NCI-H2227 treated with DMSO at 0.1 percent for 48 hours (cell line): ENCODE measurements around the gene GAL3ST3.
"Not testable (repeated sequence)": the region's sequence is repeated elsewhere in the genome, so short reads cannot be mapped to it uniquely, and the experiment has no call there.

Experiments
- DNase-seq: peaks from one replicate; lab custom pipeline; 2025; lab: John Stamatoyannopoulos, UW

The GAL3ST3 gene

GRCh38 chr11:66044757-66045156 is 4.2 kb downstream of the GAL3ST3 start:
- no peak for DNase-seq

- no peak for DNase-seq
These were observed 5.7 kb downstream of the GAL3ST3 start for GRCh38 chr11:66042996-66043906.

DNA sequence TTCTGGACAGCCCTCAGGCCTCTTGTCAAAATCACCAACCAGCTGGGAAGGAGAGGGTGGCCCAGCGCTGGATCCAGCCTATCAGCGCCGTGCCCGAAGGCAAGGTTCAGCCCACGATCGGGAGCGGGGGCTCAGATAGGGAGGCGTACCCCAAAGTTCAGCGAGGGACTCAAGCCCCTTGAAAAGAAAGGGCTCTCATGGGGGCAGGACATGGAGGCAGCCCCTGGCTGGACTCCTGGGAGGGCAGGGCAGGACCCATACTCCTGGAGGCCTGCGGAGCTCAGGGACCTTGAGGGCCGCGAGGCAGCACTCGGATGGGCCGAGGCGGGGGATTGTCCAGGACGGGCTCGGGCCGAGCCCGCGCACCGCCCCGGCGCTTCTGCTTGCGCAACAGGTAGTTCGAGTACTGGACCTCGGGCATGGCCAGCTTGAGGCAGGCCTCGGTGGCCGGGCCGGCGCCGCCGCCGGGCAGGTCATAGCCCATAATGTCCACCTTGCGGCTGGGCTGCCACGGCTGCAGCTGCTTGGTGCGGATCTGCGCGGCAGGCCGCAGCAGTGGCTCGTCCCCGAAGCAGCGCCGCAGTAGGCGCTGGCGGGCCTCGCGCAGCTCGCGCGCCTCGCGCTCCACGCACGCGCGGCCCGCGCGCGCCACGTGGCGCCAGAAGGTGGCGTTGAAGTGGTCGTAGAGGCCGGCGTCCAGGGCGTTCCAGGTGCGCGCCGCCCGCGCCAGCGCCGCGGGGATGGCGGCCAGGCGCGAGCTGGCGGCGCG is 6.5 kb downstream of the GAL3ST3 start:
- no peak for DNase-seq

DNA sequence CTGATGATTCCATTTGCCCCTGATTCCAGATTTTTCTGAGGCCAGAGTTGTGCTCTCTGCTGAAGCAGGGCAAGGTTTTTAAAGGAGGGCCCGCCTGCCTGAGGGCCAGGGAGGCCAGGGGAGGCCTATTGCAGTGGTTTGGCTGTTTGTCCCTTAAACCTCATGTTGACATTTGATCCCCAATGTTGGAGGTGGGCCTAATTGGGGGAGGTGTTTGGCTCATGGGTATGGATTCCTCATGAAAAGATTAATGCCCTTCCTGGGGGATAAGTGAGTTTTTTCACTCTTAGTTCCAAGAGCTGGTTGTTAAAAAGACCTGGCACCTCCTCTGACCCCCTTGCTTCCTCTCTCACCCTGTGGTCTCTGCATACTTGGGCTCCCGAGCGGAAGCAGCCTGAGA is 9.2 kb downstream of the GAL3ST3 start:
- DNase-seq: no peak

DNA sequence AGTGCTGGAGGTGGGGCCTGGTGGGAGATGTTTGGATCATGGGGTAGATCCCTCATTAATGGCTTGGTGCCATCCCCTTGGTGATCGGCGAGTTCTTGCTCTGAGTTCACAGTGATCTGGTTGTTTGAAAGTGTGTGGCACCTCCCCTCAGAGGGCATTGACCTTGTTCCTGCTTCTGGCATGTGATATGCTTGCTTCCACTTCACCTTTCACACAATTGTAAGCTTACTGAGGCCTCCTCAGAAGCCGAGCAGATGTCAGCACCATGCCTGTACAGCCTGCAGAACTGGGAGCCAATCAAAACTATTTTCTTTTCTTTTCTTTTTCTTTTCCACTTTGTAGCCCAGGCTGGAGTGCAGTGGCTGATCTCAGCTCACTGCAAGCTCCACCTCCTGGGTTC is 11.6 kb downstream of the GAL3ST3 start:
- DNase-seq: no peak

GRCh38 chr11:66036334-66036710 is 12.6 kb downstream of the GAL3ST3 start:
- no peak for DNase-seq

- DNase-seq: no peak
These were observed 13.2 kb downstream of the GAL3ST3 start for GRCh38 chr11:66035653-66036333.

DNA sequence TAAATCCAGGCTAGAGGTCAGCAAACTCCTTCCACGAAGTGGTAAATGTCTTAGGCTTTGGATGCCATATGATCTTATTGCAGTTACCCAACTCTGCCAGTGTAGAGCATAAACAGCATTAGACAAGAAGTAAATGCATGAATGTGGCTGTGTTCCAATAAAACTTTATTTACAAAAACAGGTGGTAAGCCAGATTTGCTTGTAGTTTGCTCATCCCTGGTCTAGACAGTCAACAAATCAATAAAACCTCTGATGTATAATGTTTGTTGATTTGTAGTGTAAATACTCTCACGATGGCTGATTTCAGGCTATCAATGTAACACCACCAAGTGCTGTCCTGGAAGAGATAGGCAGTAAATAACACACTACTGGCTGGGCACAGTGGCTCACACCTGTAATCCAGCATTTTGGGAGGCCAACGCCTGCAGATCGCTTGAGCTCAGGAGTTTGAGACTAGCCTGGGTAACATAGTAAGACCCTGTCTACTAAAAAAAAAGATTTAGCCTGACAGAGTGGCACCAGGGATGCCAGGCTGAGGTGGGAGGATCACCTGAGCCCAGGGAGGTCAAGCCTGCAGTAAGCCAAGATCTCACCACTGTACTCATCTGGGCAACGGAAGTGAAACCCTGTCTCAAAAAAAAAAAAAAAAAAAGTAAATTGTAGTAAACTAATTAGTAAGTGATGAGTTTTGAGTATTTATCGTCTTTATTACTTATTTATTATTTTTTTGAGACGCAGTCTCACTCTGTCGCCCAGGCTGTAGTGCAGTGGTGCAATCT is 15.8 kb downstream of the GAL3ST3 start:
- no peak for DNase-seq

- DNase-seq: no peak
These were observed 22.9 kb downstream of the GAL3ST3 start, which contains the start of gene CATSPER1 for GRCh38 chr11:66026017-66026529. CATSPER1 (minus strand) TSS chr11:66026479; CDS start chr11:66026379, 100 bp downstream.

DNA sequence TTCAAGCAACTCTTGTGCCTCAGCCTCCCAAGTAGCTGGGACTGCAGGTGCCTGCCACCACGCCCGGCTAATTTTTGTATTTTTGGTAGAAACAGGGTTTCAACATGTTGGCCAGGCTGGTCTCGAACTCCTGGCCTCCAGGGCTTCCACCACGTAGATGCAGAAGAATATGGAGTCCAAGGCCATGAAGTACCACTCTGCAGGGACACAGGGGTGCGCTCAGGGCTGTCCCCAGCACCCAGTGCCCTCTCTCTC is 25.8 kb downstream of the GAL3ST3 start:
- not testable (repeated sequence) for DNase-seq

- peak; percentile 52 for DNase-seq
These were observed 26.4 kb downstream of the GAL3ST3 start for GRCh38 chr11:66022401-66023185.

GRCh38 chr11:66020618-66021357 is 28.2 kb downstream of the GAL3ST3 start:
- no peak for DNase-seq

- no peak for DNase-seq
These were observed 28.7 kb downstream of the GAL3ST3 start for GRCh38 chr11:66020212-66020611.

GRCh38 chr11:66017321-66017720 is 31.6 kb downstream of the GAL3ST3 start:
- no peak for DNase-seq

DNA sequence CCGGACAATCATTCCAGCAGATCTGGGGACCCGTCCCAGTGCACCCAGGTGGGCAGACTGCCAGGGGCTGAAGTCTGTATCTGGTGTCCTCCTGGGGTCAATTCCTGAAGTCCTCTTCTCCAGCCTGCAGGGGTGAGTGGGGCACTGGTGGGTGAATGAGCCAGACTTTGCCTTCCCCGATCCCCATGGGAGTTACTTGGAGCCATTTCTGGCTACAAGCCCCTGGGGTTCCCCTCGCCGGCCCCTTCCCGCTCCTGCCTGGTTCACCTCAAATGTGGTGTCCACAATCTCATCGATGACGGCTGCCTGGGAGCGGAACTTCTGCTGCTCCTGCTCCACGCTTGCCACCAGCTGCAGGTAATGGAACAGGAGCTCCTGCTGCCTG is 32.2 kb downstream of the GAL3ST3 start:
- DNase-seq: no peak

DNA sequence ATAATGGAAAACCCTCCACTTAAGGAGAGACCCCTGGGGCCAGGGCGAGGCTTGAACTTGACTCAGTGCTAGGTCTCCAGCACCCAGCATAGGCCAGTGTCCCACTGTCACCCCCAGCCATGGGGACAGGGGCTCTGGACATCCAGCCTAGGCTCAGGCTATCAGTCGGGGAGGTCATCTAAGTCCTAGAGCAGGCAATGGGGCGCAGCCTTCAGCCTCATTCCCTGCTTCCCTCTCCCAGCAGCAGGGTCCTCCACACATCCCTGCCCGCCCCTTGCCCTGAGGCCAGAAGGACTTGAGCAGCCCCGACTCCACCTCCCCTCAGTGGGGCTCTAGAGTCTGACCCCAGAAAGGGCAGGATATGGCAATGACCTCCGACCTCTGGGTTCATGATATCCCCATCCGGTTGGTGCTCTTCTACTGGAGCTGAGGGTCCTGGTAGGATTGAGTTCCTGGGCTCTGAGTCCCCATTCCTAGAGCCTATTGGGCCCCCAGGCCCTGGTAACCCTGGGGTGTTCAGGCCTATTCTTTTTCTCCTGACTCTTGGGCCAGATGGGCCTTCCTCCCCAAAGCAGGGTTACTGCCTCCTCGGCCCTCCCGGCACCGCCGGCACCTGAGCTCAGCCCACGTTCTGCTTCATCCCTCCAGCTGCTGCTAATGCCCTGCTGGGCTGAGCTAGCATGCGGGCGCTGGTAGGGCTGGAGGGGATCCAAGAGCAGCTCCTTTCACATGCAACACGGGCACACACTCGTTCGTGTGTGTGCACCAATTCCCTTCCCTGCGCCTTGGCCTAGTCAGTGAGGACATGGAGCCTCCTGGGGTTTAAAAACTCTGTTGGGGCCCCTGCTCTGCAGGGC is 32.8 kb downstream of the GAL3ST3 start:
- no peak for DNase-seq

- DNase-seq: no peak
These were observed 33.5 kb downstream of the GAL3ST3 start for GRCh38 chr11:66015454-66015881.

DNA sequence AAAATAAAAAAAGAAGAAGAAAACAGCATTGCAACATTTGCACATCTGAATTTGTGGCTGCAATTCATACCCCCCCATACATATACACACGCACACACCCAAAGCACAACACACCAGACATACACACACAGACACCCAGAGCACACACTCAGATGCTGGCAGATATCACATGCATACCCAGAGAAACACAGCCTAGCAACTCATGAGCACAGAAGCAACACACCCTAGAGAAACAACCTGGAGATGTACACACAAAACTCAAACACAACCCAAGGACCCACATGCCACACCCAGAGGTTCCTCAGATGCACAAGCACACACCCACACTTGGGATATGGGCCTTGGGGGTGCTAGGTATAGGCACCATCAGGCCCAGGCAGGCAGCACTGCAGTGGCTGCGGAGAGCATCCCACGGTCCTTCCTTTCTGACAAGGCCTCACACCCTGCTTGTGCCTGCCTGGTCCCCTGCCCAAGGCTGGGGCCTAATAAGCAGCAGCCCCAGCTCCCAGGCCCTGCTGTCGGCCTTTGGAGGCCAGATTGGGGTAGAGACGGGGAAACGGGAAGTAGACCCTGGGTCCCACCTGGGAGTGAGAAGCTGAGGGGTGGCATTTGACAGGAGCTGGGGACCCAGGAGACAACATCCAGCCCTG is 34.0 kb downstream of the GAL3ST3 start:
- DNase-seq: no peak

DNA sequence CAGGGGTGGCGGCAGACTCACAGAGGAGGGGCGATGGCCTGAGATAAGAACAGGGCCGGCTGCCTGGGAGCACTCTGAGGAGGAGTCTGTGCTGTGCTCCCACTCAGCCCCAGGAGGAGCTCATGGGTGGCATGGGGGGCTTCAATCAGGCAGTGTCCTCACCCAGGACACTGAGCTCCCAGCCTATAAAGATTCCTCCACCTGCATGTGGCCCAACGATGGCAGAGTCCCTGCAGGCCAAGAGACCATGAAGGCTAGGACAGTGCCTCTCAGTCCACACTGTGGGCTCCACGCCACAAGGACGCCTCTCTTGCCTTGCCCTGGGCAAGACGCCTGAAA is 35.2 kb downstream of the GAL3ST3 start:
- no peak for DNase-seq
